Middle frontal gyrus (tissue), 1 donor: ENCODE data around the gene CHRM4.

Source experiments
- DNase-seq: peaks from one replicate; pipeline ENCODE4 v3.0.0-alpha.2; 2015; ENCODE audit warnings: low spot score; ENCODE audit errors: extremely low spot score

CHRM4 gene

DNA sequence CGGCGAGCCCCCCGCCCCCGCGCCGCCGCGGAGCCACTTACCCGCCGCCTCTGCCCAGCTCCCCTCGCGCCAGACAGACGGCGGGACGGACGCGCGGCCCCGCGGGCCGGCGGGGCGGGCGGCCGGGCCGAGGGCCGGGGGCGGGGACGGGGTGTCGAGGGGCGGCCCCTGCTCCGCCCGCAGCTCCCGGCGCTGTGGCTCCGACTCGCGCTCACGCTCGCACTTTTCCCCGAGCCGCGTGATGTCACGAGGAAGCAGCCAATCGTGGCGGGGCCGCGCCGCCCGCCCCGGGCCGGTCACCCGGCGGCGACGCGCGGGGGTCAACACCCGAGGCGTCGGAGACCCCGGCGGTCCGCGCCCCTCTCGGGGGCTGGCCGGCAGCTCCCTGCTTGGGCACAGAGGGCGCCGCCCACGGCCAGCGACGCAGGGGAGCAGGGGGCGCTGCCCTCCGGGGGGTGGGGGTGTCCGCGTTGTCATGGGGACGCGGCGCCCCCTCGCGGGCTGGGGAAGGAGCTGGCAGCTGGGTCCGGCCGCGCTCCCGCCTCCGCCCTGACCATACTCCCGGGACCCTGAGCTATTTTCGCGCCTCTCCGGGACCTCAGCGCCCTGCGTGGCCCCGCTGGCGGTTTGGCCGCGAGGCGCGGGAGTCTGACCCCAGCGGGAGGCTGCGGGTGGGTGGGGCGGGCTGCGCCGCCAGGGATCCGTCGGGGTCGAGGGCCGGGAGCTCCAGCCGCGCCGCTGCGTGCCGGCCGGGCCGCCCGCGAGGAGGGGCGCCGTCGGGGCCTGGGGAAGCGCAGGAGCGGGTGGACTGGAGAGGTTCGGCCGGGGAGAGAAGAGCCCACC lies at the start of gene CHRM4:
Gene CHRM4 (minus strand): TSS at position 199 of the 843 bp plus-strand sequence. CDS start 5,219 bp downstream, outside the sequence.
- peak; percentile 50 for DNase-seq

DNA sequence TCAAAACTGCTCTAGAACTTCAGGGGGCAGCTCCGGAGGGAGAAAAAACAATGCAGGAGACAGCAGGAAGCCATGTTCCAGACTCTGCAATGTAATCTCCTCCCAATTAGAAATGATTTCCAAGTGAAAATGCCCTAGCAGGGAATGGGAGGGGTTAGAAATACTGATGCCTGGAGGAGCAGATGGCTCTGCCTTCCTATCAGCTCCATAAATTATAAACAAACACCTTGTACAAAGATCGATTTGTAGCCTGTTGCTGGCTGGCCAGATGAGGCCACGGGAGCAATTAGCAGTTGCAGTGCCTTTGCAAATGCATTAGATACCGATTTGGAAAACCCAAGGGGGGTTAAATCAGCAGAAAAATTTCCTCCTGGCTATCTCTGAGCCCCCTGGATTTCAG lies 46.6 kb upstream of the CHRM4 start:
- DNase-seq: no peak

DNA sequence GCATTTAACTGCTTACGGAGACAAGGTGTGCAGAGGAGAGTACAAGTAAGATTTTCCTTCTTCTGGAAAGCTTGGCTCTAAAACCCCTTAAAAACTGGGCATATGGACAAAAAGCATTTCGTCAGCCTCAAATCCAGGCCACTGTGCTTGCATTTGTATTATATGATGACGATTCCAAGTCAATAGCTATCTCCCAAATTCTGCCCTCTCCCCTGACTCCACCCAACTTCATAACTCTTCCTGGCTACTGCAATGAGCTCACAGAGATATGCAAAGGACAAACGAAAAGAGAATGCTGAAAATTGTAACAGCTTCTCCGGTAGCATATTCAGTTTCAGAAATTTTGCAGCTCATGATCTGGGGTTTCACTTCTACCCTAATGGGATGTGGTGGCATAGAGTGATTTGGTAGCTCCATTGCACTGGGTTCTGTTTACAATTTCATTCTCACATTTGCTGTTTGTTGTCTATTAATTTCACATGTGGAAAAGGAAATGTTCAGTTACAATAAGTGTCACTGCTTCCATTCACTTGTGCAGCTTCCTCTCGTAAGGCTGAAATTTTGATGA lies 45.6 kb upstream of the CHRM4 start:
- no peak for DNase-seq

DNA sequence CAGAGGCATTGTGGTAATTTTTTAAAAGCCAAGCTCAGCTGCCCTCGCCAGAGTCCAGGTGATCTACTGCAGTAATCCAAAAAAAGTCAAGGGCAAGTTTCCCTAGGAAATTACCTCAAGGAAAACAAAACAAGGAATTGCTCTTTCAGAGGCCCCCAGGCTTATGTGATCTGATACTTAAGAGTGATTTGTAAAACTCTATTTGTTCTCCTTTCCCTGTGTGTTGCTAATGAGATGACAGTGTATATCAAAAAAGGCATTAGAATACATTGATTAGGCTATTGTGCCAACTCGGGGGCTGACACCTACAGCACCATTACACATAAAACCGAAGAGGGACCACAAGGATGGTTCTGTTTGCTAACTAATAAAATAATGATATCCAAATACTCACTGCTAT lies 44.5 kb upstream of the CHRM4 start:
- DNase-seq: no peak

DNA sequence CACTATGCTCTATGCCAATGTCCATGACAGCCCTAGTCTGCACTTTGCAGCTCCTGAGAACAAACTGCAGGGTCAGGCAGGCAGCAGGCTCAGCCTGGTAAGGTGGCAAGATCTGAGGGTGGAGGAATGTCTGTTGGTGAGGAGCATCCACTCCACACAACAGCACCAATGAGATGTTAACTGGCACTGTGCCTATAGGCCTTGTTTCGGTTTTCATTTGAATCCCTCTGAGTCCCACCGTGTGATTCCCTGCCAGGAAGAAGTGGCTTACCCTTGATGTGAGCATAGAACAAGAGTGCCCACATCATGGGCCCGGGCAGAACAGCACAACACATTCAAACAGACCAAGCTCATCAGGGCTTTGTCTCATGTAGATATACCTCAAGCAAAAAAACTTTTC lies 44.1 kb upstream of the CHRM4 start:
- no peak for DNase-seq

- DNase-seq: no peak
Observed at GRCh38 chr11:46431211-46431610, 39.6 kb upstream of the CHRM4 start.

- DNase-seq: no peak
Observed at GRCh38 chr11:46429717-46430116, 38.1 kb upstream of the CHRM4 start.

DNA sequence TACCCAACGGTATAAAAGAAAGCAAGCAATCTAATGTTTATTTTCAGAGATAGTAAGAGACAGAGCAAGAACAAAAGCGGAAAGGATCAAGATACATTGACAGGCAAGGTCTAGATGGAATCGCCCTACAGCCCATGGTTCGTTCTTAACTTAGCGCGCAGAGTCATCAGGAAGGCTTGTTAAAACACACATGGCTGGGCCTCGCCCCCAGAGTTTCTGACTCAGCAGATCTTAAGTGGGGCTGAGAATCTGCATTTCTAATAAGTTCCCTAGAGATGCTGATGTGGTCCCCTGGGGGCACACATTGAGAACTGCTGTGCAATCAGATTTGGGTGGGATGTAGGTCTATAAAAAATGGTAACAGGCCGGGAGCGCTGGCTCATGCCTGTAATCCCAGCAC lies 35.8 kb upstream of the CHRM4 start:
- DNase-seq: no peak

DNA sequence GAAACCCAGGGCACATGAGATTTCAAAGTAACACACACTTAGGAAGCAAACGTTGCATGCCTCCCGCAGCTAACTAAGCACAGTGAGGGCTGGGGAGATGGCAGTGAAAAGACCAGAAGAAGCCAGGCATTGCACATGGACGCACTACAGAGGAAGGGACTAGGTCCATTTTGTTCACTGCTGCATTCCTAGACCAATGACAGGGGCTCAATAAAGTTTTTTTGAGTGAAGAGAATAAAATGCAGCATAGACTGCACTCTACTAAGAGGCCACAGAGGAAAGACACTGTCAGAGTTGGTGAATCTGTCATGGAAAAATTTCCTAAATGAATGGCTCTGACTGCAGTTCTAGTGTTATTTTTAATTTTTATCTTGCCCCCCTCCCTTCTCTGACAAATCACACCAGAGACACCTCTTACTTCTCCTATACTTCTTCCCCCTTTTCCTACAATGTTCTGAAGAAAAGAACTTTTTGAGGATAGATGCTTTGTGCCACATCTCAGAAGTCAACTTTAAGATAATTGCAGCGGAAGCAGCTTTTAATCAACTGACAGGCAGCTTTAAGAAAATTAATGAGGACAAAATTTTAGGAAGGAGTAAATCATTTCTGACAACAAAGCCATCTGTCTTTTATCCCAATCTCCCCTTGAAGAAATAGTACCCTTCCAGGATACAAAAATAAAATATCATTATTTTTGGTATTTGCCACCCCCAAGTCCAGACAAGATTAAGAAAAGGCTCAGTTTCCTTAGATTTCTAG lies 34.8 kb upstream of the CHRM4 start:
- no peak for DNase-seq

GRCh38 chr11:46422588-46422987 lies 31.0 kb upstream of the CHRM4 start:
- no peak for DNase-seq

GRCh38 chr11:46421257-46421880 lies 29.8 kb upstream of the CHRM4 start:
- DNase-seq: no peak

DNA sequence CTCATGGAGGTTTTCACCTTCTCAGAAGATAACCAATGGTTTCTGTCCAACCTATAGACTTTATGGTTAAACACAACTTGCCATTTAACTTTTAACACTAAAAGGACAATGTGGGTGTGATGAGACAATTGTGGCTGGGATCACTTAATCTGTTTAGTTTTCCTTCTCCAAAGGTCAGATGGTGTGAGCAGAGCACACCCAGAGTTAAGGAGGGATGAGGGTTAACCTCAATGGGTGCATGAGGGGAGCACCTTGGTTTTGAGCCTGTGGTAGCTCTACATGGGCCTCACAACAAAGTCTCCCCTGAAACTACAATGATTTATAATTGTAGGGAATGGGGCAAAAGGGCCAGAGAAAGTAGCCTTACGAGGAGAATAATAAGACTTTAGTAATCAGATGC lies 28.9 kb upstream of the CHRM4 start:
- DNase-seq: no peak

GRCh38 chr11:46418751-46419150 lies 27.2 kb upstream of the CHRM4 start:
- no peak for DNase-seq

- no peak for DNase-seq
Observed at GRCh38 chr11:46417711-46418110, 26.1 kb upstream of the CHRM4 start.

DNA sequence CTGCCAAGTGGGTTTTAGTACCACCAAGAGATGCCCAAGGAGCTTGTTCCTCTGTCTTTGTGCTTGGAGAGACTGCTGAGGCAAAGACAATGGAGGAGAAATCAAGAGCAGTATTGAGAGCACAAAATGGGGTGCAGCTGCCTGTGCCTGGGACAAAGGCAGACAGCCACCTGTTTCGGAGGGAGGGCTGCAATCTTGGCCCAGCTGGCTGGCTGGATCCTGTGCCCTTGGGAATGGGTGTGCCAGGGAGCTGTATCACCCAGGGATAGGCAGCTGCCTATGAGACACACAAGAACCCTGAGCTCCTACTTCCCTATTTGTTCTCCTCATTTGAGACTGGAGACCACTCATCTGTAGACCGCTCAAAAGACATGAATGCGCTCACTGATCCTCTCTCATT lies 23.3 kb upstream of the CHRM4 start:
- no peak for DNase-seq

- DNase-seq: no peak
Observed at GRCh38 chr11:46414466-46414796, 22.9 kb upstream of the CHRM4 start.

GRCh38 chr11:46413760-46414465 lies 22.3 kb upstream of the CHRM4 start:
- no peak for DNase-seq

DNA sequence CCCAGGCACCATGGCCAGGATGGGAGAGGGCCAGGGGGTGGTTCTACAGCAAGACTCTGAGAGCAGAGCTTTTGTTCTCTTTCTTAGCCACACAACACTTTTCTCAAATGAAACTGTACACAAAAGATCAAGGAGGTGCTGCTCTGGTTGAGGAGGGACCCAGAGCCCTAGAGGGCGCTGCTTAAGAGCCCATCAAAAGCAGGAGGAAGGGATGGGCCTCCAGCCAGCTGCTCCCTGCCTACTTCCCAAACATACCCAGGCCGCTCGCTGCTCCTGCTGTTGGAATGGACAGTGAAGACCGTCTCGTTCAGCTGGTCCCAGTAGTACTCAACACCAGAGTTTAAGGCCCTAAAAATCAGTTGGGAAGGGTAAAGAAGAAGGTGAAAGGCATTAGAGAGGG lies 18.4 kb upstream of the CHRM4 start:
- DNase-seq: no peak

DNA sequence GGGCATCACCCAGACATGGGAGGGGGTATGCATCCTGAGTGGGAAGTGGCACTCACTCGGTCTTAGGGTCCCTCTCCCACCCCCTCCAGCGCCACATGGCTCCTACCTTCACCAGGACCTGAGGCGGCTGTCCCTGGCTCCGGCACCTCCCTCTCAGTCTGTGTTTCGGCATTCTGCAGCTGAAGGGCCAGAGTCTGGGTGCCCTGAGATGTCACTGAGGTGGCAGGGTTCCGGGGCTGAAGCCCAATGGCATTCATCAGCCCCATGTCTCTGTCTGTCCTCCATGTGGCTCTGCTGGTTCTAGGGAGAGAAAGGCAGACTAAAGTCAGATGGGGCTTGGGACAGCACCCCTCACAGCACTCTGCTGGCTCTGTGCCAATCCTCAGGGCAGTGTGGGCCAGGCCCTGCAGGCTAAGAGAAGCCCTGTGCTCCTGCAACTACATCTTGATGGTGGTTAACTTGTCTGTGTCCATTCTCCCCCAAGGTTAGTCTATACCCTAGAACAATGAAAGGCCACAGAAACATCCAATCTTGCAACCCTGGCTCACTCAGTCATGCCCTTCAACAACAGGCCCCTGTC lies 16.9 kb upstream of the CHRM4 start:
- no peak for DNase-seq

DNA sequence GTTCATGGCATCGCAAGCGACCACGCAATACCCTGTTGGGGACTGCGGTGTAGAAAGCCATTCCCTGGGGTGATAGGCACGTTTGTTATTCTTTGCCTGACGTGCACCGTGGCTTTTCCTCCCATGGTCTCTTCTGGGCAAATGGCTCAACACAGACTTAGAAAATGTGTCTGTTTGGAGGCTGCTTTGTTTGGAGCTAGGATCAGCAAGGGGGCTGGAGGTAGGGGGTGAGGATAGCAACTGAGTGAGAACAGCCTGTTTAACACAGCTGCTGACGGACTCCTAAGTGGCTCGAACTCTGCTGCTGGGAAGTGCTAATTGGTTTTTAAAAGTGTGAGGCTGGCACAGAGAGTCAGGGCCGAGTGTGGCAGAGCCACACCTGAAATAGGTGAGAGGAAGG lies 16.1 kb upstream of the CHRM4 start:
- no peak for DNase-seq

- no peak for DNase-seq
Observed at GRCh38 chr11:46404476-46405017, 13.0 kb upstream of the CHRM4 start.
